ENCODE data around the gene CNPY4.

CNPY4 gene

DNA sequence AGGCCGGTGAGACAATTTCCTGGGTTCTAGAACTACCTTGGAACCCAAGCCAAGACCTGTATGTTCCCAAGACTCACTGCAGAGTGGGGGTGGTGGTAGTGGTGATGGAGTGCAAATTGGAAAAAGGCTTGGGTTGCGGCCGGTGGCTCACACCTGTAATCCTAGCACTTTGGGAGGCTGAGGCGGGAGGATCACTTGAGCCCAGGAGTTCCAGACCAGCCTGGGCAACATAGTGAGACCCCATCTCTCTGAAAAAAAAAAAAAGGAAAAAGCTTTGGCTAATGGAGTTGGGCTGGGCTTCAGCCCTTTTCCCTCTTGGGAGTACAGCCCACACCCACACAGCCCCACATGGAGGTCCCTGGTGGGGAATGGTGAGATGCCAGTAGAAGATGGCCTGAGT, 13.9 kb upstream of the CNPY4 start:
- Histone ChIP-seq H3K9ac (ENCODE audit: low read depth, low read length) (no peak overlapping the region), H3K4me2 (ENCODE audit: insufficient read depth, low read length) (no peak overlapping the region), H3K27me3 (ENCODE audit: insufficient read depth, low read length, poor library complexity) (no peaks in the 10 kb centered on the region), H3K36me3 (ENCODE audit: insufficient read depth, low read length) (peaks cover 71% of the 10 kb centered on the region), H3K4me3 (ENCODE audit: low read depth in 1 of 2, low read length in 2 of 2) (no peak overlapping the region), H3K79me2 (ENCODE audit: insufficient read depth, low read length) (peaks cover 25% of the 10 kb centered on the region), H2AFZ (ENCODE audit: low read depth, low read length) (no peak overlapping the region), H3K27ac (ENCODE audit: low read length) (no peak overlapping the region), H3K9me3 (ENCODE audit: insufficient read depth, low read length, severe bottlenecking) (no peaks in the 10 kb centered on the region), H3K4me1 (ENCODE audit: insufficient read depth, low read length) (peaks cover 15% of the 10 kb centered on the region), H4K20me1 (ENCODE audit: insufficient read depth, low read length) (peaks cover under 1% of the 10 kb centered on the region; the same call in 1 of the 2 replicates)
- DNase-seq (no peak), ATAC-seq (ENCODE audit: insufficient read depth, low read depth) (no peak)
- TF ChIP-seq, protein P1, sequence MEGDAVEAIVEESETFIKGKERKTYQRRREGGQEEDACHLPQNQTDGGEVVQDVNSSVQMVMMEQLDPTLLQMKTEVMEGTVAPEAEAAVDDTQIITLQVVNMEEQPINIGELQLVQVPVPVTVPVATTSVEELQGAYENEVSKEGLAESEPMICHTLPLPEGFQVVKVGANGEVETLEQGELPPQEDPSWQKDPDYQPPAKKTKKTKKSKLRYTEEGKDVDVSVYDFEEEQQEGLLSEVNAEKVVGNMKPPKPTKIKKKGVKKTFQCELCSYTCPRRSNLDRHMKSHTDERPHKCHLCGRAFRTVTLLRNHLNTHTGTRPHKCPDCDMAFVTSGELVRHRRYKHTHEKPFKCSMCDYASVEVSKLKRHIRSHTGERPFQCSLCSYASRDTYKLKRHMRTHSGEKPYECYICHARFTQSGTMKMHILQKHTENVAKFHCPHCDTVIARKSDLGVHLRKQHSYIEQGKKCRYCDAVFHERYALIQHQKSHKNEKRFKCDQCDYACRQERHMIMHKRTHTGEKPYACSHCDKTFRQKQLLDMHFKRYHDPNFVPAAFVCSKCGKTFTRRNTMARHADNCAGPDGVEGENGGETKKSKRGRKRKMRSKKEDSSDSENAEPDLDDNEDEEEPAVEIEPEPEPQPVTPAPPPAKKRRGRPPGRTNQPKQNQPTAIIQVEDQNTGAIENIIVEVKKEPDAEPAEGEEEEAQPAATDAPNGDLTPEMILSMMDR (IDR thresholded peaks at IDR 0.05; ENCODE audit: borderline replicate concordance, extremely low read depth, low read length, poor library complexity, severe bottlenecking), result no peak
- TF ChIP-seq EZH2 (IDR thresholded peaks at IDR 0.05; ENCODE audit: borderline replicate concordance, low read depth, low read length, severe bottlenecking), result no peak

DNA sequence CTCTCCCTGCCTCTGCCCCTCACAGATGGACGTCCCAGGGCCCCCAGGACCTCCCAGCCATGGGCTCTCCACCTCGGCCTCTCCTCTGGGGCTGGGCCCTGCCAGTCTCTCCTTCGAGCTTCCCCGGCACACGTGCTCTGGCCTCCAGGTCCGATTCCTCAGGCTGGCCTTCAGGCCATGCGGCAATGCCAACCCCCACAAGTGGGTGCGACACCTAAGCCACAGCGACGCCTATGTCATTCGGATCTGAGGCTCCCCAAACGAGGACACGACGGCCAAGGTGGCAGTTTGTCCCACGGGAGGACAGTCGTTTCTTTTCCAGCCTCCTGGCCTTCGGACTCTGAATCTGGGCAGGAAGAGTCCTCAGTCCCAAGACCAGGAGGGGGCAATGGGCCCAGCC, 12.8 kb upstream of the CNPY4 start:
- DNase-seq (no peak), ATAC-seq (ENCODE audit: insufficient read depth, low read depth) (no peak)
- Histone ChIP-seq H3K27me3 (ENCODE audit: insufficient read depth, low read length, poor library complexity) (no peaks in the 10 kb centered on the region), H3K9ac (ENCODE audit: low read depth, low read length) (no peak overlapping the region), H3K27ac (ENCODE audit: low read length) (no peak overlapping the region), H3K4me3 (ENCODE audit: low read depth in 1 of 2, low read length in 2 of 2) (no peak overlapping the region), H3K79me2 (ENCODE audit: insufficient read depth, low read length) (peaks cover 16% of the 10 kb centered on the region), H2AFZ (ENCODE audit: low read depth, low read length) (no peak overlapping the region), H4K20me1 (ENCODE audit: insufficient read depth, low read length) (no peaks in the 10 kb centered on the region; the same call in 1 of the 2 replicates), H3K4me1 (ENCODE audit: insufficient read depth, low read length) (peaks cover 15% of the 10 kb centered on the region), H3K36me3 (ENCODE audit: insufficient read depth, low read length) (peaks cover 77% of the 10 kb centered on the region), H3K4me2 (ENCODE audit: insufficient read depth, low read length) (no peak overlapping the region), H3K9me3 (ENCODE audit: insufficient read depth, low read length, severe bottlenecking) (no peaks in the 10 kb centered on the region)
- TF ChIP-seq, protein P1 (IDR thresholded peaks at IDR 0.05; ENCODE audit: borderline replicate concordance, extremely low read depth, low read length, poor library complexity, severe bottlenecking), result no peak
- TF ChIP-seq EZH2 (IDR thresholded peaks at IDR 0.05; ENCODE audit: borderline replicate concordance, low read depth, low read length, severe bottlenecking), result no peak

DNA sequence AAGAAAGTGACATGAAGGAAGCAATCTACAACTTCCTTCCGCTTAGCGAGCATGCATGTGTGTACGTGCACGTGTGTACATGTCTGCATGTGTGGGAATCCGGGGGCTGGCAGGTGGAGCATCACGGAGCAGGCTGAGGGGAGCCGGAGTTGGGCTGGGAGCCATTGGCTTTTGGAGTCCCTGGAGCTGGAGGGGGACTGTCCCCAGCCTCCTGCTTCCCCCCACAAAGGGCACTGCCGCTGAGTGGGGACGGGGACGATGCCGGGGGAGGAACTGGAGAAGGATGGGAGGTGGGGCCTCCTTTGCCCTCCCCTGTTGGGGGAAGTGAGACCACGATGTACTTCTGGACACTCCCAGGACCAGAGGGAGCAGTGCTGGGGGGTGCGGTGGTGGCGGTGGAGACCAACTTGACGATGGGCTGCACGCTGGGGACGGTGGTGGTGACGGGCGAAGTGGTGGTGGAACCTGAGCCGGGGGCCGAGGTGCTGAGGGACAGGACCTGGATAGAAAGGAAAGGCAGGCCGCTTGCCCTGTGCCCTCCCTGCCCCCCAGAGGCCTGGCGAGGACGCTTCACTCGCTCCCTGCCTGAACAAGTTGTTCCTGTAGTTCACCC, 12.2 kb upstream of the CNPY4 start:
- no peak overlapping the region for H3K27ac ChIP-seq (ENCODE audit: low read length)
- no peak overlapping the region for H3K4me2 ChIP-seq (ENCODE audit: insufficient read depth, low read length)
- H3K36me3 ChIP-seq (ENCODE audit: insufficient read depth, low read length), result peaks cover 83% of the 10 kb centered on the region
- TF ChIP-seq, protein P1 (IDR thresholded peaks at IDR 0.05; ENCODE audit: borderline replicate concordance, extremely low read depth, low read length, poor library complexity, severe bottlenecking), result no peak
- no peak for TF ChIP-seq EZH2 (IDR thresholded peaks at IDR 0.05; ENCODE audit: borderline replicate concordance, low read depth, low read length, severe bottlenecking)
- peaks cover 11% of the 10 kb centered on the region for H3K79me2 ChIP-seq (ENCODE audit: insufficient read depth, low read length)
- H3K27me3 ChIP-seq (ENCODE audit: insufficient read depth, low read length, poor library complexity), result no peaks in the 10 kb centered on the region
- peaks cover 13% of the 10 kb centered on the region for H3K4me1 ChIP-seq (ENCODE audit: insufficient read depth, low read length)
- ATAC-seq (ENCODE audit: insufficient read depth, low read depth), result no peak
- no peak for DNase-seq
- H3K9ac ChIP-seq (ENCODE audit: low read depth, low read length), result no peak overlapping the region
- no peak overlapping the region for H3K4me3 ChIP-seq (ENCODE audit: low read depth in 1 of 2, low read length in 2 of 2)
- no peaks in the 10 kb centered on the region; the same call in 1 of the 2 replicates for H4K20me1 ChIP-seq (ENCODE audit: insufficient read depth, low read length)
- H3K9me3 ChIP-seq (ENCODE audit: insufficient read depth, low read length, severe bottlenecking), result no peaks in the 10 kb centered on the region
- H2AFZ ChIP-seq (ENCODE audit: low read depth, low read length), result no peak overlapping the region

Data from DND-41 (cell line).